K562 (cell line): ENCODE measurements around the gene SNX1. TPM values are rescaled to one million over a fixed set of nuclear protein-coding genes. Genes with fewer than 3 reads are reported as not detected.

Source experiments
- BACH1 ChIP-seq: fragments of 200-800 bp; sonication (Bioruptor generic); IDR thresholded peaks from 2 replicates; pipeline ENCODE4 v1.6.1; 2016; ENCODE audit warnings: missing genetic modification characterization, missing compliant biosample characterization
- BMI1 ChIP-seq: fragments of 150-350 bp; IDR thresholded peaks from 2 replicates; pipeline ENCODE4 v1.6.1; 2014; ENCODE audit warnings: low read length
- CBX8 ChIP-seq: fragments of 200-600 bp; sonication (generic); IDR thresholded peaks from 2 replicates; pipeline ENCODE4 v1.6.1; 2012; ENCODE audit warnings: borderline replicate concordance, mixed run types, low read depth, mild to moderate bottlenecking, moderate library complexity, mixed read lengths, low read length, control low read depth, inconsistent platforms; ENCODE audit not compliant: poor library complexity, severe bottlenecking; ENCODE audit errors: extremely low read depth
- ELF1 ChIP-seq: fragments of 200-800 bp; sonication (Bioruptor generic); IDR thresholded peaks from 2 replicates; pipeline ENCODE4 v1.6.1; 2016; ENCODE audit warnings: missing genetic modification characterization, missing compliant biosample characterization
- MAZ ChIP-seq, 2 experiments: fragments of 450-650 bp in 1 of 2; sonication (generic) in 1 of 2; formaldehyde crosslinking; IDR thresholded peaks in 1 of 2; conservative IDR thresholded peaks in 1 of 2; 2 replicates each; pipeline versions ENCODE4 v1.4.0 to v1.5.0; 2020; ENCODE audit warnings: mild to moderate bottlenecking in 1 of 2, missing genetic modification reagents in 1 of 2
- NBN ChIP-seq: fragments of 450-650 bp; IDR thresholded peaks from 2 replicates; pipeline ENCODE4 v1.6.1; 2016; ENCODE audit warnings: low read depth, mild to moderate bottlenecking
- NCOA4 ChIP-seq: fragments of 450-650 bp; IDR thresholded peaks from 2 replicates; pipeline ENCODE4 v1.6.1; 2018; ENCODE audit warnings: mild to moderate bottlenecking; ENCODE audit not compliant: partially characterized antibody
- NR4A1 ChIP-seq, 2 experiments: fragments of 250-450 bp in 1 of 2; fragments of 450-650 bp in 1 of 2; sonication (Bioruptor Pico) in 1 of 2; IDR thresholded peaks; 2 replicates each; pipeline versions ENCODE4 v1.4.0 to v1.6.1; 2016 to 2020; ENCODE audit warnings: mild to moderate bottlenecking in 2 of 2, missing compliant biosample characterization in 1 of 2, missing genetic modification characterization in 1 of 2, moderate library complexity in 1 of 2
- POLR2G ChIP-seq: fragments of 200-400 bp; formaldehyde crosslinking; IDR thresholded peaks from 2 replicates; pipeline ENCODE4 v1.6.1; 2017; ENCODE audit warnings: low read depth, mild to moderate bottlenecking, antibody characterized with exemption, low read length, moderate library complexity
- POLR2H ChIP-seq: IDR thresholded peaks from 2 replicates; pipeline ENCODE4 v1.6.1; 2016; ENCODE audit warnings: missing genetic modification characterization, low read depth, mild to moderate bottlenecking, control low read depth, missing compliant biosample characterization, moderate library complexity
- SIRT6 ChIP-seq: IDR thresholded peaks from one replicate; pipeline ENCODE4 v1.6.1; 2012; ENCODE audit warnings: low read depth, mild to moderate bottlenecking, control low read depth, inconsistent platforms, low read length, moderate library complexity
- SP1 ChIP-seq: sonication (generic); formaldehyde crosslinking; IDR thresholded peaks from 2 replicates; pipeline ENCODE4 v1.8.1; 2022; ENCODE audit warnings: mild to moderate bottlenecking, missing genetic modification reagents
- SUPT5H ChIP-seq: fragments of 450-650 bp; IDR thresholded peaks from 2 replicates; pipeline ENCODE4 v1.6.1; 2016
- TEAD4 ChIP-seq, 2 experiments: sonication (generic) in 1 of 2; formaldehyde crosslinking in 1 of 2; IDR thresholded peaks; 2 replicates each; pipeline versions ENCODE4 v1.6.1 to v1.8.0; 2012 to 2022; ENCODE audit warnings: borderline replicate concordance in 1 of 2, inconsistent platforms in 1 of 2, low read length in 1 of 2, mild to moderate bottlenecking in 1 of 2, missing genetic modification reagents in 1 of 2
- U2AF2 ChIP-seq: fragments of 200-400 bp; formaldehyde crosslinking; optimal IDR thresholded peaks from 2 replicates; pipeline ENCODE3; 2017; ENCODE audit warnings: low read depth, mild to moderate bottlenecking, low read length
- ZBTB7A ChIP-seq: IDR thresholded peaks from 2 replicates; pipeline ENCODE4 v1.6.1; 2011; ENCODE audit warnings: low read depth, mild to moderate bottlenecking, low read length, moderate library complexity, borderline replicate concordance; ENCODE audit not compliant: control insufficient read depth
- ZNF232 ChIP-seq: sonication (generic); formaldehyde crosslinking; IDR thresholded peaks from 2 replicates; pipeline ENCODE4 v1.8.0; 2022; ENCODE audit warnings: mild to moderate bottlenecking, missing genetic modification reagents
- ZNF408 ChIP-seq: fragments of 250-450 bp; sonication (Bioruptor Pico); IDR thresholded peaks from 2 replicates; pipeline ENCODE4 v1.4.0; 2020; ENCODE audit warnings: low read depth, mild to moderate bottlenecking, moderate library complexity
- ZNF586 ChIP-seq: fragments of 450-650 bp; formaldehyde crosslinking; conservative IDR thresholded peaks from 2 replicates; pipeline ENCODE4 v1.4.0; 2020; ENCODE audit warnings: mild to moderate bottlenecking, moderate library complexity
- ZNF778 ChIP-seq: fragments of 450-650 bp; formaldehyde crosslinking; IDR thresholded peaks from 2 replicates; pipeline ENCODE4 v1.4.0; 2020; ENCODE audit warnings: mild to moderate bottlenecking, moderate library complexity
- polyA plus RNA-seq, 8 experiments: library from polyadenylated mRNA; depleted of rRNA in 4 of 8; stranded (reverse) in 5 of 8; unstranded in 3 of 8; fragments of >200 nt; fragmentation: Nextera tagmentation in 2 of 8; fragmentation: Illumina TruSeq in 1 of 8; extraction: Ambion mirVana in 2 of 8; extraction: Trizol in 1 of 8; gene quantifications; 2 replicates each; pipeline versions ENCODE4 v1.2.1 to v1.2.3, GENCODE V29; 2011 to 2014; ENCODE audit warnings: inconsistent platforms in 1 of 8, missing spikeins in 1 of 8
- total RNA-seq, 7 experiments: library from RNA; depleted of rRNA in 6 of 7; stranded (reverse); fragments of >200 nt in 6 of 7; fragmentation: Illumina TruSeq in 2 of 7; extraction: Trizol in 2 of 7; gene quantifications; 2 replicates each; pipeline versions ENCODE4 v1.2.1 to v1.2.3, GENCODE V29; 2011 to 2021; ENCODE audit warnings: low replicate concordance in 1 of 7
- TF ChIP-seq, protein P1 (sequence below): sonication (generic); formaldehyde crosslinking; IDR thresholded peaks from 2 replicates; pipeline ENCODE4 v1.8.0; 2022; ENCODE audit warnings: missing genetic modification reagents, mild to moderate bottlenecking, borderline replicate concordance
- TF ChIP-seq, protein P2 (sequence below): fragments of 450-650 bp; formaldehyde crosslinking; IDR thresholded peaks from 2 replicates; pipeline ENCODE4 v1.4.0; 2020; ENCODE audit warnings: mild to moderate bottlenecking, moderate library complexity

SNX1 gene
- total and polyA plus RNA-seq, 9 of the 15 experiments (the other 6 are each of a cell fraction or from before 2014, with no cell fraction given) = 11.0 to 105 (median 59.9) TPM

DNA sequence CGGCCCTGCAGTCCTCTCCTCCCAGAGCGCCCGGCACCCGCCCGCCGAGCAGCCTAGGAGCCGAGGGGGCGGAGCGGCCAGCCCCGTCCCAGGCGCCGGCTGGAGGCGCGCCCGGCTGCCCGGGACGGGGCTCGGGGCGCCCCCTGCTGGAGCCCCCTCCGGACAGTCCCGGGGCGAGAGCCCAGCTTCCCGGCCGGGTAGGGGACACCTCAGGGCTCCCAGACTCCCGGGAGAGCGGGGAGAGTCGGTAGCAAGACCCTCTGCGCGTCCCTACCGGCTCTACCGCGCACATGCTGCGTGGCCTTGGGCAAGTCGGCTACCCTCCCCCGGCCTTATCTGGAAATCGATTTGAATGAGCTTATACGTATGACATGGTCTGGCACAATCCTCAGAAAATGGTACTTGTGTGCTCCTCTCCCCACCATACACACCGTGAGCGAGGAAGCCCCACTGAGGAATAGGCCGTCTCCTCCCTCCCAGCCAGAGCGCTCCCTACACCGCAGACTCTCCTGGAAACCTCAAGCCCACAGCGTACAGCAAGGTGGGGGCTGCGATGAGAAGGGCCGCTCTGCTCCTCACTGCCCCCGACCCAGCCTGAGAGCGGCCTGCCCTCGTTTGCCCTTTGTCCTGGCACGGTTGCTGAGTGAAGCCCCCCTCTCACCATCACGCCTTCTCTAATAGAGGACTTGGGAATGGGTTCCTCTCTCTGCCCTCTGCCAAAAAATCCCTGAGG lies 49.2 kb upstream of the SNX1 start, which contains the start of gene DAPK2 (continued):
- TF ChIP-seq, protein P1, sequence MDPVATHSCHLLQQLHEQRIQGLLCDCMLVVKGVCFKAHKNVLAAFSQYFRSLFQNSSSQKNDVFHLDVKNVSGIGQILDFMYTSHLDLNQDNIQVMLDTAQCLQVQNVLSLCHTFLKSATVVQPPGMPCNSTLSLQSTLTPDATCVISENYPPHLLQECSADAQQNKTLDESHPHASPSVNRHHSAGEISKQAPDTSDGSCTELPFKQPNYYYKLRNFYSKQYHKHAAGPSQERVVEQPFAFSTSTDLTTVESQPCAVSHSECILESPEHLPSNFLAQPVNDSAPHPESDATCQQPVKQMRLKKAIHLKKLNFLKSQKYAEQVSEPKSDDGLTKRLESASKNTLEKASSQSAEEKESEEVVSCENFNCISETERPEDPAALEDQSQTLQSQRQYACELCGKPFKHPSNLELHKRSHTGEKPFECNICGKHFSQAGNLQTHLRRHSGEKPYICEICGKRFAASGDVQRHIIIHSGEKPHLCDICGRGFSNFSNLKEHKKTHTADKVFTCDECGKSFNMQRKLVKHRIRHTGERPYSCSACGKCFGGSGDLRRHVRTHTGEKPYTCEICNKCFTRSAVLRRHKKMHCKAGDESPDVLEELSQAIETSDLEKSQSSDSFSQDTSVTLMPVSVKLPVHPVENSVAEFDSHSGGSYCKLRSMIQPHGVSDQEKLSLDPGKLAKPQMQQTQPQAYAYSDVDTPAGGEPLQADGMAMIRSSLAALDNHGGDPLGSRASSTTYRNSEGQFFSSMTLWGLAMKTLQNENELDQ = no peak
- TF ChIP-seq BMI1 = no peak
- TF ChIP-seq SUPT5H = no peak
- no peak for TF ChIP-seq ELF1 (tag)
- no peak for TF ChIP-seq U2AF2
- TF ChIP-seq ZNF586 = no peak
- TF ChIP-seq MAZ (CRISPR knock-in tag; conservative IDR thresholded peaks at IDR 0.05 in 1 of 2, IDR thresholded peaks at IDR 0.05 in 1 of 2) = peak; percentile 45 to 60; a peak in 2 of 4 replicates
- TF ChIP-seq NCOA4 = no peak
- no peak for TF ChIP-seq SP1
- no peak for TF ChIP-seq ZNF232
- TF ChIP-seq SIRT6 = no peak
- TF ChIP-seq CBX8 = no peak
- TF ChIP-seq POLR2G = peak; percentile 61
- no peak for TF ChIP-seq TEAD4 (IDR thresholded peaks at IDR 0.05; ENCODE audit: low read length)
- TF ChIP-seq TEAD4 (CRISPR knock-in tag; IDR thresholded peaks at IDR 0.05; ENCODE audit: borderline replicate concordance) = no peak
- no peak for TF ChIP-seq BACH1 (tag)
- TF ChIP-seq ZBTB7A = peak; percentile 65; the same call in 1 of the 2 replicates
- TF ChIP-seq NR4A1 (CRISPR knock-in tag; IDR thresholded peaks at IDR 0.05) = no peak
- TF ChIP-seq NR4A1 (tag; IDR thresholded peaks at IDR 0.05) = no peak
- no peak for TF ChIP-seq ZNF408
- TF ChIP-seq, protein P2, sequence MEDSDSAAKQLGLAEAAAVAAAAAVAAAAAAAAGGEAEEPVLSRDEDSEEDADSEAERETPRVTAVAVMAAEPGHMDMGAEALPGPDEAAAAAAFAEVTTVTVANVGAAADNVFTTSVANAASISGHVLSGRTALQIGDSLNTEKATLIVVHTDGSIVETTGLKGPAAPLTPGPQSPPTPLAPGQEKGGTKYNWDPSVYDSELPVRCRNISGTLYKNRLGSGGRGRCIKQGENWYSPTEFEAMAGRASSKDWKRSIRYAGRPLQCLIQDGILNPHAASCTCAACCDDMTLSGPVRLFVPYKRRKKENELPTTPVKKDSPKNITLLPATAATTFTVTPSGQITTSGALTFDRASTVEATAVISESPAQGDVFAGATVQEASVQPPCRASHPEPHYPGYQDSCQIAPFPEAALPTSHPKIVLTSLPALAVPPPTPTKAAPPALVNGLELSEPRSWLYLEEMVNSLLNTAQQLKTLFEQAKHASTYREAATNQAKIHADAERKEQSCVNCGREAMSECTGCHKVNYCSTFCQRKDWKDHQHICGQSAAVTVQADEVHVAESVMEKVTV (CRISPR knock-in tag) = peak; percentile 69; the same call in 1 of the 2 replicates
- TF ChIP-seq NBN = no peak
- no peak for TF ChIP-seq ZNF778
- TF ChIP-seq POLR2H (tag) = no peak
